Eye (tissue), 1 donor: ENCODE results near the gene ZNF236.
"Not testable (repeated sequence)": the region's sequence is repeated elsewhere in the genome, so short reads cannot be mapped to it uniquely, and the experiment has no call there.

Experiments
- DNase-seq: peaks from one replicate; pipeline ENCODE4 v3.0.0-alpha.2; 2015

ZNF236 gene

DNA sequence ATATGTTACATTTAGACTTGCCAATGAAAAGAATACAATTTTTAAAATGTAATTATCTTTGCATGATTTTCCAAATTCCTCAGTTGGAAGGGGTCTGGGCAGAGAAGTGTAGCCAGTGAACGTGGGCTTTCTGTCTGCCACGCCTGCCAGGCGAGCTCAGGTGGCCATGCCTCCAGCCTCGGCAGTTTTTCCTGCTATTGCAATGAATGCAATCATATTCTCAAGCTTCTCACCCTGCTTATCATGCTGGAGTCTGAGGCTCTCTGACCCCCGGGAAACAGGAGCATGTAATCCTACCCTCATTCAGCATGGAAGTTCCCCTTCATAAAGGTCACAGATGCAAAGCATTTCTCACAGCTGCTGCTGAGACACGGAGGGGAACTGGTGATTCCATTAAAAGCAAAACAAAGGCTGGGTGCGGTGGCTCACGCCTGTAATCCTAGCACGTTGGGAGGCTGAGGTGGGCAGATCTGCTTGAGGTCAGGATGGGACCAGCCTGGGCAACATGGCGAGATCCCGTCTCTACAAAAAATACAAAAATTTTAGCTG lies 155.4 kb downstream of the ZNF236 start:
- no peak for DNase-seq

DNA sequence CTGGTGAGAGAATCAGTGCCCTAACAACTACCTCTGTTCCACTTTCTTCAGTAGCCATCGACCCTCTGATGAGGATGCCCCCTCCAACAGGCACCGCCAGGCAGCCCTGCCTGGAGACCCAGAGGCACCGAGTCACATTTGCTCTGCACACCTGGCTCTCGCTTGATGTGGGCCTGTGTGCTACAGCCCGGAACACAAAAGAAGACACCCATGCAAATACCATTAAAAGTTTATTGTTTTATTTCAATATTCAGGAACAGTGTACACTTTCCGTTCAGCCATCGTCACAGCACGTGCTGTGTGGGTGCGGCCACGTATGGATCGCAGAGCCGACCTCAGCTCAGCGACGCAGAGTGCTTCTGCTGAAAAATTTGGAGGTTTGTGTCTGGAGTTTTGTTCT lies 156.3 kb downstream of the ZNF236 start:
- no peak for DNase-seq

DNA sequence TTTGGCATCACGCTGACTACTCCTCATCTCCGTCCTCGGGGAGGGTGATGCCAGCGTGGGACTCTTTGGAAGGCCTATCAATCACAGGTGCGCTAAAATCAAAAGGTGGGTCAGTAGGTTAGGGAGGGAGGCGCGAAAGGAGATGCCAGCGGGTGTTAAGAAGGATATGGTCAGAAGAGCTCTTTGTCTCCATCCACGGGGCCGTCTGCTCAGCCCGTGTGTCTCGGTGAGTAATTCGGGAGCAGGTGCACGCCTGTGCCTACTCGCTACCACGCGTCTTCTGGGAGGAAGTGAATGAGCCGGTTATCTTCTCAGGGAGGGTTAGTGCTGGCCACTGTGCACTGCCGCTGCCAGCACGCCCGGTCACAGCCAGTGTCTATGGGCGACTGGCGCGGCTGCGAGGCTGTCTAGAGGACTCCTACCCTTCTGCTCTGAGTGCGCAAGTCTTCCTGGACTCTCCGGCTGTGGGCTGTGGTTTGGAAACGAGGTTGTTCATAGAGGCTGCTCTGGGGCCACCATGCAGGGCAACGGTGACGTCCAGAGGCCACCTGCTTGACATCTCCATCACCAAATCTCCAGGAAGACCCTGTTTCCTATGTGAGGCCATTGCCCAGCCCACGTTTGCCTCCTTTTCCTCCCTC lies 156.9 kb downstream of the ZNF236 start:
- no peak for DNase-seq

DNA sequence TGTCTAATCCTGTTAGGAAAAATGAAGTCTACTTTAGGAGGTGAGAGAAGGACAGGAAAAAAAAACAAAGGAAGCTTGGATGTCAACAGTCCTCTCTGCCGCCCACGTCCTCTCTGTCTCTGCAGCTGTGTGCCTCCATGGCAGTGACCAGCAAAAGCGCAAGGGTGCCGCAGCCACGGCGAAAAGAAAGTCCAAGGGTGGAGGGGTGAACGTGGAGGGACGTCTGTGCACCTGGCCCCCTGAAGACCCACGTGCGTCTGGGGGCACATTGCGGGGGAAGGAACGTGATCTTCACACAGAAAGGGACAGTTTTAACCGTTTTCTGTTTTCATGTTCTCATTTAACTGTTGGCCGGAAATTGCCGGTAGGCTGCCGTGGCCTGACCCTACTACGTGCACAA lies 157.5 kb downstream of the ZNF236 start:
- DNase-seq, result no peak

DNA sequence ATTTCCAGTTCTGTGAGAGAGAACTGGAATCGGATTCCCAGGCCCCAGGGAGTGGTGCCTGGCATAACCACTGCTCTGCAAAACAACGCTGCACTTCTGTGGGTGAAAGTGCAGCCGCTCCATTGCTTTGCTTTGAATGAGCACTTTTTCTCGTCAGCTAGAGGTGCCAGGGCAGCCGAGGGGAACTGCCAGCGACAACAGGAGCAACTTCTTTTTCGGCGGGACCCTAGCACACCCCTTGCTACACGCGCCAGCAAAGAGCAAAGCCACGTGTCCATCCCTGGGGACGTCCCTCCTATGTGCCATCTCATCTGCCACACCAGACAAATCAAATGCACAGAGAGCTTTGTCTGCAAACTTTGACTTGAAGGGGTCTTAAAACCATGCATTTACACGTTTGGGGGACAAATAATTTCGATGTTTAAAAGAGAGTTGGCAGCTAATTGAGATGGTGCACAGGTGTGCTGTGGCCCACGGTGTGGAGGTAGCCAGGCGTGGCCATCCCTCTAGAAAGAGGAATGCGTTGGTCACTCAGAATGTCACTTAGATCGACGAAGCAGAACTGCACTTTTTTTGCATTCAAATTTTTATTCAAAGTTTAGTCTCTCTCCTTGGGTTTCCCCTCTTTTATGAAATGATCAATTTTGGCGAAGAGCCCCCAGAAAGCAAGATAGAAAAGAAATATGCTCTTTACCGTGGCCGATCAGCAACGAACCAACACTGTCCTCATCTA lies 158.5 kb downstream of the ZNF236 start:
- DNase-seq, result no peak

DNA sequence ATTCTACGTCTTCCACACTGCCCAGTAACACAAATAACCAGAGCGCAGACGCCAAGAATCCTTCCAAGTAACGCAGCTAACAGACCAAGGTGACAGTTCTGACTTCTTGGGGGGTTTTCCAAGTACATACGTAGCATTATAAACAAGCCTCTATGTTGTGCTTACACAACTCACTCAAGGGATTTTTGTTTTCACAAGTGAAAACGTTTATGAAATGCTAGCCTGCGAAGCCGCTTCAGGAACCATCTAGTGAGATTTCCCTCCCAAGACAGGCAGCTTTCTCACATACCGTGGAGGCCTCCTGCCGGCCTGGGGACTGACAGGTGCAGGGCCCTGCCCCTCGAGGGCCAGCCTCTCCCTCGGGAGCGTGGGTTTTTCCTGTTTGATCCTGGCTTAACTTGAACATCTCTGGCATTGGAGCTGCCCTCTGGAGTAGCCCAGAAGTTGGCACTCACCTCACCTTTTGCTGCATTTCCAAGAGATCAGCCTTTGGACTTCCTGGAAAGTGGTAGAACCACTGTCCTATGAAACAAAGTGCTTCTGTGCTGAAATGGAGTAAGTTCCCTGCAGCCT lies 159.1 kb downstream of the ZNF236 start:
- no peak for DNase-seq

DNA sequence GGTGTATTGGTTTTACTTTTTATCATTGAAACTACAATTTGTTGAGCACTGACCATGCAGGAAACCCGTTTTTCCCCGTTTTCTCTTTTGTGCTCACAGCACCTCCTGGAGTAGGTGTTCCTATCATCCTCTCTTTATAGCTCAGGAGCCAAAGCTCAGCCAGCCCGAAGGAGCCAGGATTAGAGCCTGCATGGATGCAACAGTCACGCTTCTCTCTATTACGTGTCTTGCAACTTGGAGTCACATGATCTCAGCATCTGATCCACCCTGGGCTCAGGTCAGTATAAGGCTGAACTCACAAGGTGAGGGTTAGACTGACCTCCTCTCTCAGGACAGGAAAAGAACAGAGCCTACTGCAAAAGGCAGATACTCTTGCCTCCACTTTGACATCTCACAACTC lies 159.7 kb downstream of the ZNF236 start:
- DNase-seq, result no peak

DNA sequence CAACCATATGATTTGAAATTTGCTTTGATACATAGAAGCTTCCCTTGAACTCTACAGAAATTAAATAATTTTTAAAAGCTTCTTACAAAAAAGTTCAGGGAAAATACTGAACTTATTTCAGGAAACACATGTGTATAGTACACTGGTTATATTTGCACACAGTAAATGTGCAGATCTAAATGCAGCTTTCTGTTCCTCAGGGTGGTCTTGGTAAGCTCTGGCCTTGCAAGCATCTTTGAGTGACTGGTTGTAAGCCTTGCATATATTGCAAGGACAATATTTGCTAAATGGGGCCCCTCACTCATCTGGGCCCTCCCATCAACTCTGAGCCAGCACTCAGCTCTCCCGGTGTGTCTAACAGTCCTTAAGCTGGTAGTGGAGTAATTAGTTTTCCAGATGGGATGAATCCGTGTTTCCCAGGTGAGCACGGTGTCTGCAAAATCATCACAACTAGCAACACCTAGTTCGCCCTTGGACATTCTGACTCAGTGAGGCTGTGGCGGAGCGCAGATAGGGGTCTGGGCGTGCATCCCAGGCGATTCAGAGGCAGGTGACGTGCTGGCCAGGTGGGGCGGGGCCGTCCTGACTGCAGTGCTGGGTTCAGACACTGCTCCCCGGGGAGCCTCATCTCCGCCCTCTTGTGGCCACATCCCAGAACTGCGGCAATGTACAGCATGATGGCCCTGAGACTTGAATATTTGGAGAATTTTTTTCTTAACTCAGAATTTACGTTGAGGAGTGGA lies 160.7 kb downstream of the ZNF236 start:
- DNase-seq, result peak; percentile 91

DNA sequence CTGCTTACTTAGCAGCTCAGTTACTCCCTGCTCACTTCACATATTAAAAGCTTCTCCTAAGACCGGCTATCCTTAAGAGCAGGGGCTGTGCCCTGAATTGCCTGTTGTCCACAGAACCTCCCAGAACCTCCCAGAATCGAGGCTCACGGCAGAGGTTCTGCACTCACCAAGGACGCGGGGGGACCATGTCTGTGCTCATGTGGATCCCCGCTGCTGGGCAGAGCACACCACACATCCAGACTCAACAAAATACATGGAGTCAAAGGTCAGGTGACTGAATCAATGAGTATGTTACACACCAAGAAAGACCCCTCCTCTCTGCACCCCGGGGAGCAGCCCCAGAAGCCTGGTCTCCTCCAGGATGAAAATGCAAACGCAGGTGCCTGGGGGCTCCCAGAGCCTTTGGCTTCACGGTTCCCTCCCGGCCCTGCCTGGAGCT lies 161.3 kb downstream of the ZNF236 start:
- DNase-seq, result no peak

DNA sequence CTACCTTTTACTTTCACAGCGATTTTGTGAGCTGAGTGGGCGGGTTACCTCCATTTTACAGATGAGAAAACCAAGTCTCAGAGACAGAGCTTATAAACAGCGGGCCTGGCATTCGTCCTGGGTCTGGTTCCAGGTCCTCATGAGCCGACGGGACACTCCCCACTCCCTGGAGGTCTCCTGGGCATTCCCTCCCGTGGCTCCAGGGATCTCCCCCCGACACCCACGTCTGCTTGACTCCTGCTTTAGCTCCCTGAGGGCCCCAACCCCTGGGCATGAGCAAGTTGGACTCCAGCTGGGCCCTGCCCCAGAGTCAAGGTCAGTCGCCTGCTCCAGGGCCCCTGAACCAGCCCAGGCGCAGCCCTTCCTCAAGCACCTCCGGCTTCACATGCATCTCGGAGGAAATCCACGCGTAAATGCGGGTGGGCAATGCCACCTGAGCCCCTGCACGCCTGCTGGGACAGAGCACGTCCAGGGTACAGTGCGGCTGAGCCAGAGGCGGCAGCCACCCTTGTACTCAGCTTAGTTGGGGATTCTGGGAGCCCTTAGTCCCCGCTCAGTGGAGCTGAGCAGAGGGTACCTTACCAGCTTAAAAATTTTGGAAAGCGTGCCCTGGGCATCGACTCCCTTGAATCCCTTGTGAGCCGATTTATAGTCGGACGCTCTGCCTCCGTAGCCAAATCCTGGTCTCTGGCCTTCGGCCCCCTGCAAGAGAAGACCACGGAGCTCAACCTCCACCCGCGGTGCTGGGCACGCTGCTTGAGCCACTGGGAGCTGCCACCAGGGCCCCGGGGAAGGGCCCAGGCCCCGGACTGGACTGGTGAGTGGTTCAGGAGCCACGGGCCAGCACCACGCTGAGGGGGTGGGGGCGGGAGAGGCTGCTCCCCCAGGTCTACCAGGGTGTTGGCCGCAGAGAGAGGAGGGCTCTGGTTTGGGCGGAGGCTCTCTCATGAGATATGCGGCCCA lies 162.1 kb downstream of the ZNF236 start:
- DNase-seq, result no peak

DNA sequence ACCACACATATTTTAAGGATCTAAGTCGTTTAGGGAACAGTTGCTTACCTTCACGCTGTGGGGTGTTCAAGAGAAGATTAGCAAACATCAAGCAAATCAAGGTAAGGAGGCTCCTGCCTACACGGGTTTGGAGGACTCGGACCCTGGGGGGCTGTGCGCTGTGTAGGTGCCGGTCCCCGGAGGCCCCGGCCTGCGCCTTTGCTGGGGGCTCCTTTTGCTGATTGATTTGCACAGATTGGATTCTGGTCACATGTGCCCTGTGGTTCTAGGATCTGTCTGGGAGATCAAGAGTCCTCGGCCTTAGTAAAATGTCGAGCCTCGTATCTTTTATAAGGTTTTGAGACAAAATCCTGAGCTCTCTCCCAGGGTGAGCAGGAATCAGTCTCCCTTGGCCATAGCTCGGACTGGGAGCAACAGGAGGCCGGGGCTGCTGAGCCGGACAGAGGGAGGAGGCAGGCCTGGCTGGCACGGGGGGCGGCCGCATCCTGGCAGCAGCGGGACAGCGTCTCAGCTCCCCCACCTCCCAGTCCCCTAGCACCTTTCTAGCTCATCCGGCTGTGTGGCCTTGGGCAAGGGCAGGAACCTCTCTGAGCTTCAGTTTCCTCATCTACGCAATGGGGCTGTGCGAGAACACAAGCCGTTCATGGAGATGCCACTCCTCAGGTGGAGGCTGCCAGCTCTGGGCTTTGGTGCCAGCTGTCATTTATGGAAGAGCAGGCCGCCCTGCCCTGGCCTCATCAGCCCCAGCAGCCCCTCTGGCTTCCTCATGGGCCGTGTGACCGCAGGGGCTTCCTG lies 163.0 kb downstream of the ZNF236 start:
- no peak for DNase-seq

DNA sequence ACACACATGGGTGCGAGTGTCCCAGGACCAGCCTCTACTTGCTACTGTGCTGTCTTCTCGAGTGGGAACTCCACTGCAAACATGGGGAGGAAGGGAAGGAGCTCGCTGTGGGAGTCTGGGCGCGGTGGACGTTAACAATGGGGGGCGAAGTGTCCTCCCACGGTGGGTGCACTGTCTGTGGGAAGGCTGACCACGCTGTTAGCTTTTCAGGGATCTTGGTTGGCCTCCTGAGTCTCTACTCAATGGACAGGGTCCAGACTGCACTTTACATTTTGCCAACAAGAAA lies 163.5 kb downstream of the ZNF236 start:
- DNase-seq, result no peak

DNA sequence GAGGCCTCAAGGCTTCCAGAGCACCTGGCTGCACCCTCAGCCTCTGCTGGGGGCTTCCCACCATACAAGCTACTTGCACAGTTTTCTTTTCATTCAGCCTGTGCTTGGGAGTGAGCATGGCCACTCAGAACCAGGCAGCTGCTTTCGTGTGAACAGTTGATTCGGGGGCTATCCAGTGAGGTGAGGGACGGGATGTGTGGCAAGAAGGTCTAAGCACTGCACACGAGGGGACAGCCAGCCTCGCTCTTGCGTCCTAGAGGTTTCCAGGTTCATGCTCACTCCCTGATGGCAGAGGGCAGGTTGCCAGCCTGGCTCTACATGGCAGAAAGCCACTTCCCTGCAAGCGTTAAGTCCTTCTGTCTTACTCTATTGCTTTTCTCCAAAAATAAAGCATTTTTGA lies 164.0 kb downstream of the ZNF236 start:
- DNase-seq, result no peak

DNA sequence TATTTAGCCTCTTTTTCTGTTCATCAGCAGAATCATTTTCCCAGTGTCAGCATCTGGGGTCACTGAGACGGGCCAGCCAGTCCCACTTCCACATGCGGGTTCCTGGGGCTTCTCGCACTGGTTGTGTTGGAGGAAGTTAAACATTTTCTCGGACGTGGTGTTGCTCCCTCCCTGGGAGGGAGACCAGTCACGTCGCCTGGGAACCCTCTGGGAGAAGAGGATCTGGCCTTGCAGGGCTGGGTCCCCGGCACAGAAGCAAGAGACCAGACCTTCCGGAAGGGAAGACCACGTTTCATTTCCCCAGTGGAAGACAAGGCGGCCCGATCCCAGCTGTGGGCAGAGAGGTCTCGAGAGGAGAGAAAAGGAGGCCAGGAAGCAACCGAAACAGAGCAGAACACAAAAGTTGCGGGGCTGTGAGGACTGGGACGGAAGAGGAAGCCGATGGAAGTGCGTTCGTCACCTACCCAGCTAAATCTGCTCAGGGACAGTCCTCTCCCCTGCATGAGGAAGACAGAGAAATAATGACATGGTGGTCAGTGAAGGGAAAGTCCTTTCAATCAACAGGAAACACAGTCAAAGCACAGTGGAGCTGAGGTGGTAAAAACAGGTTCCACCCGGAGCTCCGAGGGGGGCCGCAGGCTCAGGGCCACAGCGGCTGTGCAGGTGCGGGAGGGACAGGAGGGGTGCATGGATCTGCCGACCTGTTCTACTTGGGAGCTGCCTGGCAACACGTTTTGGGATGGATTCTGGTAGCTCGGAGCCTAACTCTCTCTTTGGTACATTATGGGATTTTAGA lies 165.9 kb downstream of the ZNF236 start:
- DNase-seq, result no peak

DNA sequence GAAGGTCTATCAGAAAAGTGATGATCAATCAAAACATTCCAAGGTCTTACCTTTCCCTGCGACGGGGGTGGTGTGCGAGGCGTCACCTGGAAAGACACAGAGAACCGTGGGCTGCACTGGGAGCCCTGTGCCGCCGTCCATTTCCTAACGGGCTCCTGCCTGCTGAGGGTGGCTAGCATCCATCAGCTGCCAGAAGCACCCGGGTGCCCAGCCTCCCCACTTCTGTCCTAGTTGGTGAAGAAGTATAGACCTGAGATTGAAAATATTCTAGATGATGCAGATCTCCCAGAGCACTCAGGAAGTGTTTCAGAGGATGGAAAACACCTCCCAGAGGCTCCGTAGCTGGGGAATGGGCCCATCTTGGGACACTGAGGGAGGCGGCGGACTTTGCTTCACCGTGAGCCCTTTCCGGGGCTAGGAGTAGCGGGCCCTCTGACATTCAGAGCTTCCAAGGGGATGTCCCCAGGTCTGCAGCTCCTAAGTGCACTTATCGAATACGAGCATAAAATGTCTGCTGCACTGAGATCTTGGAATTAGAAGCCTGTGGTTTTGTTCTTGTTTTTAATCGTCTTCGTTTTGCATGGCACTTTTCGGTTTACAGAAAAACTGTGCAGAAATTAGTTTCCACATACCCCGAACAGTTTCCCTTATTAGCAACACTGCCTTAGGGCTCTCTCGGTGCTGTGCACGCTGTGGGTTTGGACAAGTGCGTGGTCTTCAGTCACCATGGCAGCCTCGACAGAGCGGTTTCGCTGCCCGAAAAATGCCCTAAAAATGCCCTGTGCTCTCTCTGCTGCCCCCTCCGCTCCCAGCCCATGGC lies 166.7 kb downstream of the ZNF236 start:
- no peak for DNase-seq

DNA sequence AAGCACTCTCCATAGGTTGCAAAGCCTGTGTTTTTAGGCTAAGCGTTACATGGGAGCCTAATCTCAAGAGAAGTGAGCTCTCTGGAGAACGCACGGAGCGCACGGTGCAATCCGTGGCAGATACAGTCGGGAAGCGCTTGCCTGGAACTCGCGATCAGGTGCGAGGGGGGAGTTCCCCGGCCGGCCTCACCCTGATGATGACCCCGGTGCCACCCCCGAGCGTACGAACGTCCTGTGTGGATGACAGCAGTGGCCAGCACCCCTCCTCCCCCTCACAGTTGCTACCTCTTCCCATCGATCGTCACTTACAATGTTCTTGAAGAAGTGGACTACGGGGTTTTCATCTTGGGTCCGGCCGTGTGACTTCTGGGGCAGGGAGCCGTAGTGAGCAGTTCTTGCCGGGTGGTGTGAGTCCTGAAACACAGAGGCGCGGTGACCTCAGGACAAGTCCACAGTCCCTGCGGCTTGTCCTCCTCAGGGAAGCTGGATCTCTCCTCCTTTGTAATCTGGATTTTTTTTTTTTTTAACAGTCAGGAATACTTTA lies 167.4 kb downstream of the ZNF236 start:
- DNase-seq, result no peak

DNA sequence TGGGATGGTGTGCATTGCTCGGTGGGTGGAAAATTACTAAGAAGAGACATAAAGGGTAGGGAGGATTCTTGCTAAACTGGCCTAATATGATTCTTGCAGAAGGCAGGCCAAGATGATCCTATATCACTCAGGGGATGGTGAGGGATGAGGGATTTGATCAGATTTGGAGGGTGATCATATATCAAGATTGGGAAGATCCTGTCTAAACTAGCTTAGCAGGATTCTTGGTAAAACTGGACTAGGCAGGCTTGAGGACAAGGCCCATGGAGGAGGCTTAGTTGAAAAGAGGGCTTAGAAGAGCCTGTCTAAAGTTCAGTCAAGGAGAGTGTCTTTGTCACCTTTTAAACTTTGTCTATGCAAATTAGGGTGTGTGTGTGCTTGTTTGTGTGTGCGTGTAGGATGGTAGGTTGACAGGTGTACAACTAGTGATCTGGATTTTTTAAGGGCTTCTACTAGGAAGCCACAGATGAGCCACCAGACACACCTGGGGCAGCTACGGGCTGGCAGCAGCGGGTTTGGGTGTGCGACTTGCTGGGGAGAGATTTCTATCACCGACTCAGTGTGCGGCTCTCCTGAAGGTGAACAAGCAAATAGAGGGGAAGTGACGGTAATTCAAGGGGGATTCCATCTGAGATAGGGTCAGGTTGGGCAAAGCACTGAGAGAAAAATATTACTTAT lies 168.1 kb downstream of the ZNF236 start:
- DNase-seq, result not testable (repeated sequence)

DNA sequence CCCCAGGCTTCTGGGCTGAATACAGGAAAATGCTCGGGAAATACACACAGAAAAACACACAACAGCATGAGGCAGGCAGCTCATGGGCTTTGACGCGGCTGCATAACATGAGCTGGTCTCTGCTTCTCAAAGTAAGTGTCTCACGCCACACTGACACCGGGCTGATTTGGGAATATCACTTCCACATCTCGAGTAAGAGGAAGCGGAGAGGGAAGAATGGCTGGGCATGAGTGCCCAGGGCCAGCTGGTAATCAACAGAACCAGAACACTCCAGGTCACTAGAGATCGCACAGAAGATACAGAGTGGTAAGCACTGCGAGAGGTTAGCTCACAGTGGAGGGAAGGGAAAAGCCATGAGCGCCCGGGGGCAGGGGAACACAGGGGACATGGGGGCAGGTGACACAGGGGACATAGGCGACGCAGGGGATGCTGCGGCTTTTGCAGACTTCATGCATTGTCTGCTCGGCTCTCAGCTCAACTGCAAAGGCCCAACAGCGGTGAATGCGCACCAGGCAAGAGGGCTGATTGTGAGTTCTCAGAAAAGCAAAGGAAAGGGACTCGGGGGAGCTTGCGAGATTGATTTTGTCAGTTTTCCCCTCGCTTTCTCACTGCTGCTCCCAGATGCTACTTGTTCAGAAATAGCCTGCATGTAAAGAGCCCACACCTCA lies 168.8 kb downstream of the ZNF236 start:
- DNase-seq, result peak; percentile 37
